GM18870 (cell line): ENCODE measurements around the gene PRKAR2B.
"Not testable (repeated sequence)": the region's sequence is repeated elsewhere in the genome, so short reads cannot be mapped to it uniquely, and the experiment has no call there.

Experiments
- ATAC-seq: cut with Tn5 transposase; IDR thresholded peaks from one replicate; pipeline ENCODE4 v1.9.1; 2021; ENCODE audit warnings: moderate library complexity; ENCODE audit not compliant: unreplicated experiment

The PRKAR2B gene

GRCh38 chr7:107115114-107115513, 70.6 kb downstream of the PRKAR2B start:
- no peak for ATAC-seq

GRCh38 chr7:107115762-107116540, 71.4 kb downstream of the PRKAR2B start:
- no peak for ATAC-seq

- no peak for ATAC-seq
Observed at GRCh38 chr7:107118109-107118900, 73.8 kb downstream of the PRKAR2B start.

GRCh38 chr7:107119376-107120105, 75.0 kb downstream of the PRKAR2B start:
- no peak for ATAC-seq

- ATAC-seq = no peak
Observed at GRCh38 chr7:107122486-107122911, 78.0 kb downstream of the PRKAR2B start.

- ATAC-seq = no peak
Observed at GRCh38 chr7:107123392-107123791, 78.9 kb downstream of the PRKAR2B start.

- ATAC-seq = no peak
Observed at GRCh38 chr7:107125475-107125874, 81.0 kb downstream of the PRKAR2B start.

- ATAC-seq = no peak
Observed at GRCh38 chr7:107128217-107128616, 83.7 kb downstream of the PRKAR2B start.

- no peak for ATAC-seq
Observed at GRCh38 chr7:107128748-107129147, 84.2 kb downstream of the PRKAR2B start.

GRCh38 chr7:107130487-107131220, 86.1 kb downstream of the PRKAR2B start:
- no peak for ATAC-seq

- no peak for ATAC-seq
Observed at GRCh38 chr7:107133396-107133795, 88.9 kb downstream of the PRKAR2B start.

- ATAC-seq = no peak
Observed at GRCh38 chr7:107138696-107139420, 94.4 kb downstream of the PRKAR2B start.

GRCh38 chr7:107143875-107144274, 99.4 kb downstream of the PRKAR2B start:
- not testable (repeated sequence) for ATAC-seq

GRCh38 chr7:107145067-107145838, 100.7 kb downstream of the PRKAR2B start:
- ATAC-seq = no peak

- ATAC-seq = no peak
Observed at GRCh38 chr7:107147464-107148393, 103.2 kb downstream of the PRKAR2B start.

- no peak for ATAC-seq
Observed at GRCh38 chr7:107148721-107149120, 104.2 kb downstream of the PRKAR2B start.

- ATAC-seq = no peak
Observed at GRCh38 chr7:107149863-107150262, 105.4 kb downstream of the PRKAR2B start.

- no peak for ATAC-seq
Observed at GRCh38 chr7:107150375-107151073, 106.0 kb downstream of the PRKAR2B start.
